Measurements from ENCODE around the gene LRRC4C. TPM values are rescaled to one million over a fixed set of nuclear protein-coding genes. Genes with fewer than 3 reads are reported as not detected.

The LRRC4C gene
- total RNA-seq, 1 experiment from 2014 or later = 0.72 TPM

- DNase-seq (ENCODE audit: low spot score) (no peak), ATAC-seq (no peak)
- H3K27me3 Mint-ChIP-seq (ENCODE audit: low read depth) = no peaks in the 10 kb centered on the region
- peaks cover 33% of the 10 kb centered on the region for H3K36me3 Mint-ChIP-seq
- CTCF ChIA-PET = no interaction called here
- H3K9me3 Mint-ChIP-seq = peaks cover 57% of the 10 kb centered on the region
- POLR2A ChIA-PET = no interaction called here
- no peak overlapping the region for H3K27ac Mint-ChIP-seq
- TF ChIP-seq STAT6 (CRISPR knock-in tag; conservative IDR thresholded peaks at IDR 0.05; ENCODE audit: low read depth) (no peak), CTCF (IDR thresholded peaks at IDR 0.05) (no peak), ATF6 (CRISPR knock-in tag; IDR thresholded peaks at IDR 0.05) (no peak), JAZF1 (CRISPR knock-in tag; IDR thresholded peaks at IDR 0.05) (no peak), ZNF317 (CRISPR knock-in tag; IDR thresholded peaks at IDR 0.05; ENCODE audit: borderline replicate concordance, low read depth) (no peak), ETV6 (CRISPR knock-in tag; IDR thresholded peaks at IDR 0.05) (no peak), HMGXB4 (CRISPR knock-in tag; IDR thresholded peaks at IDR 0.05) (no peak), GRHL2 (CRISPR knock-in tag; IDR thresholded peaks at IDR 0.05; ENCODE audit: insufficient replicate concordance, severe bottlenecking) (no peak), GABPB1 (CRISPR knock-in tag; IDR thresholded peaks at IDR 0.05) (no peak), ZNF121 (CRISPR knock-in tag; IDR thresholded peaks at IDR 0.05) (no peak), ATF1 (CRISPR knock-in tag; IDR thresholded peaks at IDR 0.05) (no peak), NFATC4 (CRISPR knock-in tag; IDR thresholded peaks at IDR 0.05) (no peak), MYBL2 (CRISPR knock-in tag; IDR thresholded peaks at IDR 0.05) (no peak), E2F5 (CRISPR knock-in tag; IDR thresholded peaks at IDR 0.05) (no peak), AR (CRISPR knock-in tag; IDR thresholded peaks at IDR 0.05) (no peak), NR2C2 (CRISPR knock-in tag; IDR thresholded peaks at IDR 0.05) (no peak), SP1 (CRISPR knock-in tag; conservative IDR thresholded peaks at IDR 0.05) (no peak), OVOL2 (CRISPR knock-in tag; IDR thresholded peaks at IDR 0.05; ENCODE audit: borderline replicate concordance) (no peak), ERG (CRISPR knock-in tag; IDR thresholded peaks at IDR 0.05) (no peak), ZNF138 (CRISPR knock-in tag; conservative IDR thresholded peaks at IDR 0.05) (no peak)
- no peak overlapping the region for H3K4me3 Mint-ChIP-seq
- H3K4me1 Mint-ChIP-seq = peaks cover 16% of the 10 kb centered on the region
These were observed 385.1 kb downstream of the LRRC4C start for GRCh38 chr11:41074318-41074717.
